Loucy (cell line): Measurements from ENCODE around the gene DLGAP1.

Experiments used
- H2AFZ ChIP-seq: fragments of 200-600 bp; sonication (generic); 2 replicates; pipeline ENCODE4 v1.6.0; 2016; ENCODE audit warnings: antibody characterized with exemption, mild to moderate bottlenecking, low read length, moderate library complexity
- H3F3A ChIP-seq: fragments of 200-600 bp; 2 replicates; pipeline ENCODE4 v1.6.0; 2016; ENCODE audit warnings: antibody characterized with exemption, low read depth, mild to moderate bottlenecking
- H3K27me3 ChIP-seq: fragments of 200-600 bp; sonication (generic); 2 replicates; pipeline ENCODE4 v1.6.1; 2014; ENCODE audit warnings: low read length, mild to moderate bottlenecking; ENCODE audit not compliant: insufficient read depth, poor library complexity, severe bottlenecking
- H3K36me3 ChIP-seq: fragments of 200-600 bp; sonication (generic); 2 replicates; pipeline ENCODE4 v1.6.1; 2016; ENCODE audit warnings: low read length; ENCODE audit not compliant: insufficient read depth
- H3K4me1 ChIP-seq: fragments of 200-600 bp; sonication (generic); 2 replicates; pipeline ENCODE4 v1.5.1; 2014; ENCODE audit warnings: low read length, mild to moderate bottlenecking; ENCODE audit not compliant: insufficient read depth, poor library complexity, severe bottlenecking
- H3K4me2 ChIP-seq: fragments of 200-600 bp; sonication (generic); 2 replicates; pipeline ENCODE4 v1.6.0; 2014; ENCODE audit warnings: antibody characterized with exemption, low read length, low read depth, mild to moderate bottlenecking; ENCODE audit not compliant: poor library complexity, severe bottlenecking
- H3K4me3 ChIP-seq: fragments of 200-600 bp; sonication (generic); 2 replicates; pipeline ENCODE4 v1.5.1; 2014; ENCODE audit warnings: low read length, mild to moderate bottlenecking, mixed read lengths; ENCODE audit not compliant: poor library complexity, severe bottlenecking
- H3K79me2 ChIP-seq: fragments of 200-600 bp; sonication (generic); 2 replicates; pipeline ENCODE4 v1.6.1; 2014; ENCODE audit warnings: low read length; ENCODE audit not compliant: insufficient read depth
- H3K9ac ChIP-seq: fragments of 200-600 bp; sonication (generic); 2 replicates; pipeline ENCODE4 v1.6.0; 2014; ENCODE audit warnings: mild to moderate bottlenecking, low read depth, low read length, moderate library complexity; ENCODE audit not compliant: poor library complexity, severe bottlenecking
- H3K9me2 ChIP-seq: fragments of 200-600 bp; sonication (generic); replicated peaks from 2 replicates; pipeline ENCODE4 v1.6.1; 2016; ENCODE audit warnings: low read depth, low read length, mixed read lengths
- H3K9me3 ChIP-seq: fragments of 200-600 bp; sonication (generic); 2 replicates; pipeline ENCODE4 v1.6.1; 2014; ENCODE audit warnings: mild to moderate bottlenecking, antibody characterized with exemption, low read length, low read depth; ENCODE audit not compliant: insufficient read depth
- H4K20me1 ChIP-seq: fragments of 200-600 bp; sonication (generic); 2 replicates; pipeline ENCODE4 v1.6.0; 2014; ENCODE audit warnings: antibody characterized with exemption, low read length, mild to moderate bottlenecking; ENCODE audit not compliant: insufficient read depth, poor library complexity, severe bottlenecking
- EZH2phosphoT487 ChIP-seq: fragments of 200-600 bp; IDR thresholded peaks from 2 replicates; pipeline ENCODE4 v1.6.1; 2018; ENCODE audit warnings: antibody characterized with exemption, mild to moderate bottlenecking, moderate library complexity, borderline replicate concordance
- TF ChIP-seq, protein P1 (sequence below): fragments of 200-600 bp; sonication (generic); conservative IDR thresholded peaks from 2 replicates; pipeline ENCODE4 v1.5.1; 2014; ENCODE audit warnings: mild to moderate bottlenecking, antibody characterized with exemption, low read length

DLGAP1 gene

DNA sequence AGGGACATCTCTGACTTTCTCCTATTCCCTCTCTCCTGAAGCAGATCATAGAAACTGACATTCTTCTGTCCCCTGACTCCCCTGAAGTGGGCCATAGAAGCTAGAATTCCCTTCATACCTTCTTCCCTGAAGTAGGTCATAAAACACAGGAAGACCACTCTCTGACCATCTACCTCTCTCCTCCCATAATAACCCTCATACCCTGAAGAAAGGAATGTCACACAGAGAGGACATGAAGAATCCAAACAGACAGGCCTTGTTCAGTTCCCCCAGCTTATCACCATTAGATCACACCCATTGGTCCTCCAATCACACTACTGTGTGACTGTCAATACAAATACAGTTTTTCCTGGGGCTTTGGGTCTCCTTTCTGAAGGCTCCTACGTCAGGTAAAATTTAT, 347.1 kb downstream of the DLGAP1 start:
- TF ChIP-seq EZH2phosphoT487: no peak
- TF ChIP-seq, protein P1, sequence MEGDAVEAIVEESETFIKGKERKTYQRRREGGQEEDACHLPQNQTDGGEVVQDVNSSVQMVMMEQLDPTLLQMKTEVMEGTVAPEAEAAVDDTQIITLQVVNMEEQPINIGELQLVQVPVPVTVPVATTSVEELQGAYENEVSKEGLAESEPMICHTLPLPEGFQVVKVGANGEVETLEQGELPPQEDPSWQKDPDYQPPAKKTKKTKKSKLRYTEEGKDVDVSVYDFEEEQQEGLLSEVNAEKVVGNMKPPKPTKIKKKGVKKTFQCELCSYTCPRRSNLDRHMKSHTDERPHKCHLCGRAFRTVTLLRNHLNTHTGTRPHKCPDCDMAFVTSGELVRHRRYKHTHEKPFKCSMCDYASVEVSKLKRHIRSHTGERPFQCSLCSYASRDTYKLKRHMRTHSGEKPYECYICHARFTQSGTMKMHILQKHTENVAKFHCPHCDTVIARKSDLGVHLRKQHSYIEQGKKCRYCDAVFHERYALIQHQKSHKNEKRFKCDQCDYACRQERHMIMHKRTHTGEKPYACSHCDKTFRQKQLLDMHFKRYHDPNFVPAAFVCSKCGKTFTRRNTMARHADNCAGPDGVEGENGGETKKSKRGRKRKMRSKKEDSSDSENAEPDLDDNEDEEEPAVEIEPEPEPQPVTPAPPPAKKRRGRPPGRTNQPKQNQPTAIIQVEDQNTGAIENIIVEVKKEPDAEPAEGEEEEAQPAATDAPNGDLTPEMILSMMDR: no peak
- Histone ChIP-seq H3K4me3 (no peak overlapping the region), H2AFZ (no peak overlapping the region), H3K79me2 (no peaks in the 10 kb centered on the region), H4K20me1 (no peaks in the 10 kb centered on the region), H3K27me3 (no peaks in the 10 kb centered on the region), H3K9ac (no peak overlapping the region), H3K36me3 (no peaks in the 10 kb centered on the region), H3F3A (no peaks in the 10 kb centered on the region), H3K4me1 (no peaks in the 10 kb centered on the region), H3K9me2 (no peaks in the 10 kb centered on the region), H3K9me3 (no peaks in the 10 kb centered on the region), H3K4me2 (no peak overlapping the region)

DNA sequence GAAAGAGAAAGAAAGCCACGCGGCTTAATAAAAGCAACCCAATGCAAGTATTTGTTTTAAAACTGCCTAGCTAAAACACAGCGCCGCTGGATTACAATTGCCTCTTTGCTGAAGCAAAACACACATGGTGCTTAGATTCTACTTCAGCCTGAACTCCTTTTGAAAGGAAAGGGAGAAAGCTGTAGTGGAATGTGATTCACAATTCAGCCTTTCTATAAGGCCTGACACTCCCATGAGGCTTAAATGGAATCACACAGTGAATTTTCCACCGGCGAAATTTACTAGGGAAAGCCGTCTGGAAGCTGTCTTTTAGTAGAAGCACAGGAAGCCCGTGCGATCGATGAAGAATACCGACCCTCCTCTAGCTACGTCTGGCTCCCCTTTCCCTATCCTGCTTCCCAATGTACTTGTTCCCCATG, 348.0 kb downstream of the DLGAP1 start:
- no peak overlapping the region for H3K9ac ChIP-seq
- no peaks in the 10 kb centered on the region for H3K4me1 ChIP-seq
- H3K79me2 ChIP-seq: no peaks in the 10 kb centered on the region
- H3F3A ChIP-seq: no peaks in the 10 kb centered on the region
- no peak overlapping the region for H3K4me2 ChIP-seq
- H3K27me3 ChIP-seq: no peaks in the 10 kb centered on the region
- H3K4me3 ChIP-seq: no peak overlapping the region
- no peaks in the 10 kb centered on the region for H4K20me1 ChIP-seq
- no peaks in the 10 kb centered on the region for H3K9me3 ChIP-seq
- no peak overlapping the region for H2AFZ ChIP-seq
- H3K36me3 ChIP-seq: no peaks in the 10 kb centered on the region
- H3K9me2 ChIP-seq: no peaks in the 10 kb centered on the region
- no peak for TF ChIP-seq EZH2phosphoT487
- TF ChIP-seq, protein P1: no peak

DNA sequence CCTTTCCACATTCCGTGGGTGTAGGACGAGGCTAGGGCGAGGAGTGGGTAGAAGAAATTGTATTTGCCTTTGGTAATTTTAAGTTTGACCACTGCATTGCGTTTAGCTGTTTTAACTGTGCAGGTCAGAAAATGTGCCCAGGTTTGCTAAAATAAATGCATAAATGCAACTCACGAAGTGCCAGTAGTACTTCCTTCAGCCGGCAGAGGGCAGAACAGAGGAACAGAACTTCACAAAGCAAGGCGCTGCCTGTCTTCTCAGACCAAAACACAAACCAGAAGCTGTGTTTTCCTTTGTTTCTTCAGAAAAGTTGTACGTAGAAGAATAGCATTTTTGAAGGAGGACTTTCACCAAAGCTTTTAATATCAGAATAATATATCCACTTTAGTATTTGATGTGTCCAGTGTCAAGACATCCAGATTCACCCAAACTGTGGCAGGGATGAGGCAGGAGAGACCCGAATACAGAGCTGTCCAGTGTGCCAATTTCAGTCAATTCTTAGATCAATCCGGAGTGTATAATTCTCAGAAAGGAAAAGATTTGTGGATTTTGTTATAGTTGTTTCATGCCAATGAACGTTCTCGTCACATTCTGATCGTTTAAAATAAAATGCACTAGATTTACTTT, 348.6 kb downstream of the DLGAP1 start:
- Histone ChIP-seq H3K36me3 (no peaks in the 10 kb centered on the region), H3F3A (no peaks in the 10 kb centered on the region), H4K20me1 (no peaks in the 10 kb centered on the region), H3K79me2 (no peaks in the 10 kb centered on the region), H3K9me2 (no peaks in the 10 kb centered on the region), H3K9me3 (no peaks in the 10 kb centered on the region), H3K4me1 (no peaks in the 10 kb centered on the region), H3K4me2 (no peak overlapping the region), H2AFZ (no peak overlapping the region), H3K27me3 (no peaks in the 10 kb centered on the region), H3K4me3 (no peak overlapping the region), H3K9ac (no peak overlapping the region)
- TF ChIP-seq, protein P1: peak; percentile 90
- TF ChIP-seq EZH2phosphoT487: no peak
